ENCODE data around the gene FADS1.

DNA sequence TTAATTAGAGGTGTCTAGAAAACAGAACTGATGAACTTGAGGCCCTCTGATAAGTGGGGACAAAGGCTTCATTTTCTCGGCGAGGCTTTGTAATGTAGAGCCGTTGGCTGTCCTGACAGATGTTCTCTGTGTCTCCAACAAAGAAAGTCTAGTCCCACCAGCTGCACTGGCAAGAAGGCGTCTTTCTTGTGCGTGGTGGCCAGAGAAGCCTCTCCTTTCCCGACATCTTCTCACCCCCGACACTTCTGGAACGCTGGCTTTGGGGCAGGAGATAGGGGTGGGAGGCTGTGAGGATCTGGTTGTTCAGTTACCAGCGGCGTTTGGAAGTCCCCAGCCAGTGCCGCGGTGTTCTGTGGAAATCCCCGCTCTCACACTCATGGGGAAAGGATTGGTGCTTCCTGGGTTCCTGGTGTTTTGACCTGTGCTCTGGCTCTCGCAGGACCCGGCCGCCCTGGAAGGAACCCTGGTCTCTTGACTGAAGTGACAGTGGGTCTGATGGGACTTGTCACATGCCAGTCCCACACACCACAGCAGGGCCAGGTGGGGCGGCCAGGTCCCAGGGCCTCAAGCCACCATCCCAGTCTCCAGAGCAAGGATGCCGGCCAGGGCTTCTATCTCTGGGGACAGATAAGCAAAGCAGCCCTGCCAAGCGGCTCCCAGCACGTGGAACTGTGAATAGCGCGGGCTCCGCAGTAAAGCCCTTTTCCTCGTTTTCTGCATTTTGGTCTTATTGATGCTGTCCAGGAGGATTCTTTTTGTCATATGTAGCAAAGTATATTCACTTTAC lies 34.5 kb upstream of the FADS1 start:
- TF ChIP-seq, protein P1, sequence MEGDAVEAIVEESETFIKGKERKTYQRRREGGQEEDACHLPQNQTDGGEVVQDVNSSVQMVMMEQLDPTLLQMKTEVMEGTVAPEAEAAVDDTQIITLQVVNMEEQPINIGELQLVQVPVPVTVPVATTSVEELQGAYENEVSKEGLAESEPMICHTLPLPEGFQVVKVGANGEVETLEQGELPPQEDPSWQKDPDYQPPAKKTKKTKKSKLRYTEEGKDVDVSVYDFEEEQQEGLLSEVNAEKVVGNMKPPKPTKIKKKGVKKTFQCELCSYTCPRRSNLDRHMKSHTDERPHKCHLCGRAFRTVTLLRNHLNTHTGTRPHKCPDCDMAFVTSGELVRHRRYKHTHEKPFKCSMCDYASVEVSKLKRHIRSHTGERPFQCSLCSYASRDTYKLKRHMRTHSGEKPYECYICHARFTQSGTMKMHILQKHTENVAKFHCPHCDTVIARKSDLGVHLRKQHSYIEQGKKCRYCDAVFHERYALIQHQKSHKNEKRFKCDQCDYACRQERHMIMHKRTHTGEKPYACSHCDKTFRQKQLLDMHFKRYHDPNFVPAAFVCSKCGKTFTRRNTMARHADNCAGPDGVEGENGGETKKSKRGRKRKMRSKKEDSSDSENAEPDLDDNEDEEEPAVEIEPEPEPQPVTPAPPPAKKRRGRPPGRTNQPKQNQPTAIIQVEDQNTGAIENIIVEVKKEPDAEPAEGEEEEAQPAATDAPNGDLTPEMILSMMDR (IDR thresholded peaks at IDR 0.05), result no peak
- TF ChIP-seq POLR2AphosphoS5 (IDR thresholded peaks at IDR 0.05) (no peak), POLR2A (IDR thresholded peaks at IDR 0.05) (no peak)
